GM12878 (cell line): ENCODE results near the gene ALKBH8. TPM values are rescaled to one million over a fixed set of nuclear protein-coding genes. Genes with fewer than 3 reads are reported as not detected.

Experiments used
- BCLAF1 ChIP-seq: fragments of 450-650 bp; IDR thresholded peaks from 2 replicates; pipeline ENCODE4 v1.6.1; 2017; ENCODE audit warnings: antibody characterized with exemption, mild to moderate bottlenecking, moderate library complexity
- CTCF ChIP-seq, 3 experiments: IDR thresholded peaks in 2 of 3; conservative IDR thresholded peaks in 1 of 3; 2 replicates each; pipeline ENCODE4 v1.5.1; 2011; ENCODE audit warnings: low read depth in 3 of 3, low read length in 3 of 3, mild to moderate bottlenecking in 3 of 3, control low read depth in 2 of 3, moderate library complexity in 2 of 3, inconsistent platforms in 1 of 3, mixed read lengths in 1 of 3; ENCODE audit not compliant: control insufficient read depth in 2 of 3, insufficient read depth in 1 of 3; ENCODE audit errors: extremely low read depth in 1 of 3
- polyA plus RNA-seq, 11 experiments: library from polyadenylated mRNA; depleted of rRNA in 4 of 11; unstranded in 6 of 11; stranded (reverse) in 5 of 11; fragments of >200 nt; fragmentation: Nextera tagmentation in 4 of 11; fragmentation: Illumina TruSeq in 1 of 11; extraction: Ambion mirVana in 4 of 11; extraction: Trizol in 1 of 11; gene quantifications; 1 replicate in 1 of 11; 2 replicates in 10 of 11; pipeline versions ENCODE4 v1.2.1 to v1.2.3, GENCODE V29; 2011 to 2016; ENCODE audit warnings: inconsistent platforms in 2 of 11, missing spikeins in 2 of 11, low read depth in 1 of 11
- total RNA-seq, 4 experiments: library from RNA; depleted of rRNA in 3 of 4; stranded (reverse); fragments of >200 nt in 3 of 4; fragmentation: Illumina TruSeq in 1 of 4; extraction: Trizol in 1 of 4; gene quantifications; 2 replicates each; pipeline versions ENCODE4 v1.2.1 to v1.2.3, GENCODE V29; 2013 to 2021
- TF ChIP-seq, protein P1 (sequence below): fragments of 450-650 bp; IDR thresholded peaks from 2 replicates; pipeline ENCODE4 v1.6.1; 2014; ENCODE audit warnings: mild to moderate bottlenecking
- TF ChIP-seq, protein P2 (sequence below): fragments of 450-650 bp; IDR thresholded peaks from 2 replicates; pipeline ENCODE4 v1.6.1; 2017; ENCODE audit warnings: low read depth, mild to moderate bottlenecking, moderate library complexity
- TF ChIP-seq, protein P3 (sequence below): IDR thresholded peaks from 2 replicates; pipeline ENCODE4 v1.6.1; 2012; ENCODE audit warnings: low read depth, low read length, improper control_type of control experiment

Gene ALKBH8
- total and polyA plus RNA-seq, 10 of the 15 experiments (the other 5 are each of a cell fraction or from before 2014, with no cell fraction given) = 4.6 to 13.1 (median 9.5) TPM

DNA sequence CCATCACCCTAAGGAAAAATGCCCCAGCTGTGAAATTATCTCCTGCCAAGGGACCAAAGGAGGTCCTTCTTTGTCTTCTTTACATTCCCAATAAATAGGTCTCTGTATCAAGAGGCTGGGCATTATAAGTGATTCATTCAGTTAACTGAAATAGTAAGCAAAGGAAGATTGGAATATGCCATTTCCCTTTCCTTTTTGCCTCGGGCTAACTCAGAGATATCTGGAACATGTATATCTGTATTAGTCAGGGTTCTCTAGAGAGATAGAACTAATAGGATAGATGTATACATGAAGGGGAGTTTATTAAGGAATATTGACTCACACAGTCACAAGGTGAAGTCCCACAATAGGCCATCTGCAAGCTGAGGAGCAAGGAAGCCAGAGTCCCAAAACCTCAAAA, 92.6 kb downstream of the ALKBH8 start (continued):
- TF ChIP-seq, protein P1, sequence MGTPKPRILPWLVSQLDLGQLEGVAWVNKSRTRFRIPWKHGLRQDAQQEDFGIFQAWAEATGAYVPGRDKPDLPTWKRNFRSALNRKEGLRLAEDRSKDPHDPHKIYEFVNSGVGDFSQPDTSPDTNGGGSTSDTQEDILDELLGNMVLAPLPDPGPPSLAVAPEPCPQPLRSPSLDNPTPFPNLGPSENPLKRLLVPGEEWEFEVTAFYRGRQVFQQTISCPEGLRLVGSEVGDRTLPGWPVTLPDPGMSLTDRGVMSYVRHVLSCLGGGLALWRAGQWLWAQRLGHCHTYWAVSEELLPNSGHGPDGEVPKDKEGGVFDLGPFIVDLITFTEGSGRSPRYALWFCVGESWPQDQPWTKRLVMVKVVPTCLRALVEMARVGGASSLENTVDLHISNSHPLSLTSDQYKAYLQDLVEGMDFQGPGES = no peak
- no peak for TF ChIP-seq CTCF (IDR thresholded peaks at IDR 0.05 in 2 of 3, conservative IDR thresholded peaks at IDR 0.05 in 1 of 3; ENCODE audit: control insufficient read depth in 2 of 3, extremely low read depth in 1 of 3, insufficient read depth in 1 of 3, low read depth in 3 of 3, low read length in 3 of 3)
- TF ChIP-seq, protein P2, sequence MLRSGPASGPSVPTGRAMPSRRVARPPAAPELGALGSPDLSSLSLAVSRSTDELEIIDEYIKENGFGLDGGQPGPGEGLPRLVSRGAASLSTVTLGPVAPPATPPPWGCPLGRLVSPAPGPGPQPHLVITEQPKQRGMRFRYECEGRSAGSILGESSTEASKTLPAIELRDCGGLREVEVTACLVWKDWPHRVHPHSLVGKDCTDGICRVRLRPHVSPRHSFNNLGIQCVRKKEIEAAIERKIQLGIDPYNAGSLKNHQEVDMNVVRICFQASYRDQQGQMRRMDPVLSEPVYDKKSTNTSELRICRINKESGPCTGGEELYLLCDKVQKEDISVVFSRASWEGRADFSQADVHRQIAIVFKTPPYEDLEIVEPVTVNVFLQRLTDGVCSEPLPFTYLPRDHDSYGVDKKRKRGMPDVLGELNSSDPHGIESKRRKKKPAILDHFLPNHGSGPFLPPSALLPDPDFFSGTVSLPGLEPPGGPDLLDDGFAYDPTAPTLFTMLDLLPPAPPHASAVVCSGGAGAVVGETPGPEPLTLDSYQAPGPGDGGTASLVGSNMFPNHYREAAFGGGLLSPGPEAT = no peak
- TF ChIP-seq, protein P3, sequence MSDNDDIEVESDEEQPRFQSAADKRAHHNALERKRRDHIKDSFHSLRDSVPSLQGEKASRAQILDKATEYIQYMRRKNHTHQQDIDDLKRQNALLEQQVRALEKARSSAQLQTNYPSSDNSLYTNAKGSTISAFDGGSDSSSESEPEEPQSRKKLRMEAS = no peak
- TF ChIP-seq BCLAF1 = no peak
